ENCODE measurements around the gene LIMA1. TPM values are rescaled to one million over a fixed set of nuclear protein-coding genes. Genes with fewer than 3 reads are reported as not detected.

LIMA1 gene
- total RNA-seq, 1 donor from 2014 or later, result 64.0 TPM

GRCh38 chr12:50198829-50199228, 84.5 kb downstream of the LIMA1 start:
- no peak overlapping the region for H3K27ac Mint-ChIP-seq

GRCh38 chr12:50197297-50197727, 86.0 kb downstream of the LIMA1 start:
- H3K27ac Mint-ChIP-seq, result no peak overlapping the region
- DNase-seq (ENCODE audit: low spot score), result no peak
- peaks cover 27% of the 10 kb centered on the region for H3K36me3 Mint-ChIP-seq (ENCODE audit: low read depth)
- H3K9me3 Mint-ChIP-seq, result no peaks in the 10 kb centered on the region
- intact Hi-C loops (cut with micrococcal nuclease), result no loop called here
- no peak overlapping the region for H3K4me3 Mint-ChIP-seq
- peaks cover 4% of the 10 kb centered on the region for H3K4me1 Mint-ChIP-seq (ENCODE audit: low read depth)
- H3K27me3 Mint-ChIP-seq (ENCODE audit: insufficient read depth), result no peaks in the 10 kb centered on the region

More at GRCh38 chr12:50198829-50199228, 84.5 kb downstream of the LIMA1 start:
- peaks cover 32% of the 10 kb centered on the region for H3K36me3 Mint-ChIP-seq (ENCODE audit: low read depth)
- H3K4me3 Mint-ChIP-seq, result no peak overlapping the region
- intact Hi-C loops (cut with micrococcal nuclease), result no loop called here
- H3K9me3 Mint-ChIP-seq, result no peaks in the 10 kb centered on the region
- peaks cover 4% of the 10 kb centered on the region for H3K4me1 Mint-ChIP-seq (ENCODE audit: low read depth)
- no peaks in the 10 kb centered on the region for H3K27me3 Mint-ChIP-seq (ENCODE audit: insufficient read depth)
- DNase-seq (ENCODE audit: low spot score), result no peak

- H3K4me3 Mint-ChIP-seq, result no peak overlapping the region
- H3K4me1 Mint-ChIP-seq (ENCODE audit: low read depth), result peaks cover 4% of the 10 kb centered on the region
- intact Hi-C loops (cut with micrococcal nuclease), result no loop called here
- no peaks in the 10 kb centered on the region for H3K27me3 Mint-ChIP-seq (ENCODE audit: insufficient read depth)
- H3K36me3 Mint-ChIP-seq (ENCODE audit: low read depth), result peaks cover 25% of the 10 kb centered on the region
- H3K9me3 Mint-ChIP-seq, result no peaks in the 10 kb centered on the region
- DNase-seq (ENCODE audit: low spot score), result no peak
- no peak overlapping the region for H3K27ac Mint-ChIP-seq
Observed at GRCh38 chr12:50196537-50196936, 86.8 kb downstream of the LIMA1 start.

- H3K4me3 Mint-ChIP-seq, result no peak overlapping the region
- H3K27ac Mint-ChIP-seq, result no peak overlapping the region
- DNase-seq (ENCODE audit: low spot score), result no peak
- H3K27me3 Mint-ChIP-seq (ENCODE audit: insufficient read depth), result no peaks in the 10 kb centered on the region
- no peaks in the 10 kb centered on the region for H3K9me3 Mint-ChIP-seq
- peaks cover 4% of the 10 kb centered on the region for H3K4me1 Mint-ChIP-seq (ENCODE audit: low read depth)
- H3K36me3 Mint-ChIP-seq (ENCODE audit: low read depth), result peaks cover 24% of the 10 kb centered on the region
- intact Hi-C loops (cut with micrococcal nuclease), result no loop called here
Observed at GRCh38 chr12:50195832-50196231, 87.5 kb downstream of the LIMA1 start.

GRCh38 chr12:50192908-50193307, 90.4 kb downstream of the LIMA1 start:
- H3K4me3 Mint-ChIP-seq, result no peak overlapping the region
- no peaks in the 10 kb centered on the region for H3K9me3 Mint-ChIP-seq
- H3K4me1 Mint-ChIP-seq (ENCODE audit: low read depth), result peaks cover 20% of the 10 kb centered on the region
- H3K36me3 Mint-ChIP-seq (ENCODE audit: low read depth), result peaks cover 15% of the 10 kb centered on the region
- no peaks in the 10 kb centered on the region for H3K27me3 Mint-ChIP-seq (ENCODE audit: insufficient read depth)
- H3K27ac Mint-ChIP-seq, result no peak overlapping the region
- intact Hi-C loops (cut with micrococcal nuclease), result no loop called here
- DNase-seq (ENCODE audit: low spot score), result no peak

GRCh38 chr12:50192236-50192635, 91.1 kb downstream of the LIMA1 start:
- Mint-ChIP-seq H3K27me3 (ENCODE audit: insufficient read depth) (no peaks in the 10 kb centered on the region), H3K36me3 (ENCODE audit: low read depth) (peaks cover 12% of the 10 kb centered on the region), H3K9me3 (no peaks in the 10 kb centered on the region), H3K4me3 (no peak overlapping the region), H3K4me1 (ENCODE audit: low read depth) (peaks cover 27% of the 10 kb centered on the region), H3K27ac (no peak overlapping the region)
- no peak for DNase-seq (ENCODE audit: low spot score)
- intact Hi-C loops (cut with micrococcal nuclease), result no loop called here

GRCh38 chr12:50190859-50191258, 92.5 kb downstream of the LIMA1 start:
- Mint-ChIP-seq H3K27ac (no peak overlapping the region), H3K4me3 (no peak overlapping the region), H3K36me3 (ENCODE audit: low read depth) (peaks cover 8% of the 10 kb centered on the region), H3K9me3 (no peaks in the 10 kb centered on the region), H3K4me1 (ENCODE audit: low read depth) (peaks cover 36% of the 10 kb centered on the region), H3K27me3 (ENCODE audit: insufficient read depth) (no peaks in the 10 kb centered on the region)
- DNase-seq (ENCODE audit: low spot score), result no peak
- intact Hi-C loops (cut with micrococcal nuclease), result no loop called here

GRCh38 chr12:50188875-50189575, 94.3 kb downstream of the LIMA1 start:
- Mint-ChIP-seq H3K27ac (peak overlapping the region; percentile 84), H3K4me1 (ENCODE audit: low read depth) (peaks cover 48% of the 10 kb centered on the region), H3K36me3 (ENCODE audit: low read depth) (peaks cover 7% of the 10 kb centered on the region), H3K27me3 (ENCODE audit: insufficient read depth) (no peaks in the 10 kb centered on the region), H3K9me3 (no peaks in the 10 kb centered on the region), H3K4me3 (peak overlapping the region; percentile 27)
- DNase-seq (ENCODE audit: low spot score), result peak; percentile 19
- intact Hi-C loops (cut with micrococcal nuclease), result no loop called here

GRCh38 chr12:50188241-50188781, 95.0 kb downstream of the LIMA1 start:
- H3K27ac Mint-ChIP-seq, result peak overlapping the region; percentile 84
- no peaks in the 10 kb centered on the region for H3K9me3 Mint-ChIP-seq
- peak overlapping the region; percentile 27 for H3K4me3 Mint-ChIP-seq
- H3K4me1 Mint-ChIP-seq (ENCODE audit: low read depth), result peaks cover 48% of the 10 kb centered on the region
- no peaks in the 10 kb centered on the region for H3K27me3 Mint-ChIP-seq (ENCODE audit: insufficient read depth)
- no peak for DNase-seq (ENCODE audit: low spot score)
- H3K36me3 Mint-ChIP-seq (ENCODE audit: low read depth), result peaks cover 7% of the 10 kb centered on the region
- intact Hi-C loops (cut with micrococcal nuclease), result no loop called here

- Mint-ChIP-seq H3K4me3 (peak overlapping the region; percentile 46), H3K9me3 (no peaks in the 10 kb centered on the region), H3K27ac (peak overlapping the region; percentile 84), H3K4me1 (ENCODE audit: low read depth) (peaks cover 48% of the 10 kb centered on the region), H3K36me3 (ENCODE audit: low read depth) (peaks cover 7% of the 10 kb centered on the region), H3K27me3 (ENCODE audit: insufficient read depth) (no peaks in the 10 kb centered on the region)
- DNase-seq (ENCODE audit: low spot score), result no peak
- intact Hi-C loops (cut with micrococcal nuclease), result loop anchor here (1.0 to 2.0 kb wide), 4 partner anchors 20 to 96 kb away; partner anchors contain the start of genes CERS5 and LIMA1
Observed at GRCh38 chr12:50187084-50187900, 96.0 kb downstream of the LIMA1 start.

GRCh38 chr12:50186681-50187080, 96.6 kb downstream of the LIMA1 start:
- peaks cover 48% of the 10 kb centered on the region for H3K4me1 Mint-ChIP-seq (ENCODE audit: low read depth)
- no peak for DNase-seq (ENCODE audit: low spot score)
- no peaks in the 10 kb centered on the region for H3K27me3 Mint-ChIP-seq (ENCODE audit: insufficient read depth)
- peak overlapping the region; percentile 46 for H3K4me3 Mint-ChIP-seq
- H3K27ac Mint-ChIP-seq, result peak overlapping the region; percentile 84
- H3K9me3 Mint-ChIP-seq, result no peaks in the 10 kb centered on the region
- peaks cover 7% of the 10 kb centered on the region for H3K36me3 Mint-ChIP-seq (ENCODE audit: low read depth)
- intact Hi-C loops (cut with micrococcal nuclease), result loop anchor here (1.0 to 2.0 kb wide), 4 partner anchors 19 to 96 kb away; partner anchors contain the start of genes CERS5 and LIMA1

- no peaks in the 10 kb centered on the region for H3K27me3 Mint-ChIP-seq (ENCODE audit: insufficient read depth)
- peak overlapping the region; percentile 84 for H3K27ac Mint-ChIP-seq
- H3K36me3 Mint-ChIP-seq (ENCODE audit: low read depth), result peaks cover 12% of the 10 kb centered on the region
- H3K4me1 Mint-ChIP-seq (ENCODE audit: low read depth), result peaks cover 48% of the 10 kb centered on the region
- no peak for DNase-seq (ENCODE audit: low spot score)
- no peak overlapping the region for H3K4me3 Mint-ChIP-seq
- intact Hi-C loops (cut with micrococcal nuclease), result loop anchor here (2.0 kb wide), 1 partner anchor 97 kb away; the partner anchor contains the start of gene LIMA1
- no peaks in the 10 kb centered on the region for H3K9me3 Mint-ChIP-seq
Observed at GRCh38 chr12:50185970-50186663, 97.2 kb downstream of the LIMA1 start.

All from activated T-helper 1 cell treated with anti-CD3 and anti-CD28 coated beads, Interleukin-12 subunit alpha, Interleukin-12 subunit beta, Interleukin-2, Interleukin-4 antibody, amounts not matched to agents 30 ng/mL and 10 ng/mL and 1 ng/mL, durations not matched to agents 14 hours and 24 hours and 36 hours (primary cell).